ENCODE data around the gene PMEPA1. TPM values are rescaled to one million over a fixed set of nuclear protein-coding genes. Genes with fewer than 3 reads are reported as not detected.

Gene PMEPA1
- 27.3 and 28.8 TPM in 2 replicates for total RNA-seq (2014; rRNA removed; shearing (Covaris generic))

GRCh38 chr20:57709823-57710799 is at the start of gene PMEPA1:
TSS of gene PMEPA1 (minus strand) at chr20:57710015. CDS start at chr20:57709582, 433 bp downstream.
- DNase-seq (ENCODE audit: low read depth), result peak; percentile 99

GRCh38 chr20:57757767-57758166 is 48.0 kb upstream of the PMEPA1 start:
- DNase-seq (ENCODE audit: low read depth), result no peak

GRCh38 chr20:57756921-57757320 is 47.1 kb upstream of the PMEPA1 start:
- no peak for DNase-seq (ENCODE audit: low read depth)

GRCh38 chr20:57756213-57756612 is 46.4 kb upstream of the PMEPA1 start:
- DNase-seq (ENCODE audit: low read depth), result no peak

- DNase-seq (ENCODE audit: low read depth), result no peak
Measured at GRCh38 chr20:57755609-57756008, 45.8 kb upstream of the PMEPA1 start.

GRCh38 chr20:57754190-57754589 is 44.4 kb upstream of the PMEPA1 start:
- no peak for DNase-seq (ENCODE audit: low read depth)

GRCh38 chr20:57753332-57754164 is 43.7 kb upstream of the PMEPA1 start:
- DNase-seq (ENCODE audit: low read depth), result no peak

GRCh38 chr20:57751411-57751810 is 41.6 kb upstream of the PMEPA1 start:
- DNase-seq (ENCODE audit: low read depth), result no peak

GRCh38 chr20:57749869-57750268 is 40.1 kb upstream of the PMEPA1 start:
- DNase-seq (ENCODE audit: low read depth), result no peak

- DNase-seq (ENCODE audit: low read depth), result no peak
Measured at GRCh38 chr20:57749131-57749690, 39.4 kb upstream of the PMEPA1 start.

GRCh38 chr20:57748601-57749130 is 38.9 kb upstream of the PMEPA1 start:
- DNase-seq (ENCODE audit: low read depth), result peak; percentile 100

- no peak for DNase-seq (ENCODE audit: low read depth)
Measured at GRCh38 chr20:57747861-57748481, 38.2 kb upstream of the PMEPA1 start.

GRCh38 chr20:57746832-57747404 is 37.1 kb upstream of the PMEPA1 start:
- peak; percentile 87 for DNase-seq (ENCODE audit: low read depth)

GRCh38 chr20:57746201-57746600 is 36.4 kb upstream of the PMEPA1 start:
- DNase-seq (ENCODE audit: low read depth), result no peak

GRCh38 chr20:57744206-57744605 is 34.4 kb upstream of the PMEPA1 start:
- DNase-seq (ENCODE audit: low read depth), result no peak

- DNase-seq (ENCODE audit: low read depth), result no peak
Measured at GRCh38 chr20:57743450-57744095, 33.8 kb upstream of the PMEPA1 start.

GRCh38 chr20:57742507-57743181 is 32.8 kb upstream of the PMEPA1 start:
- no peak for DNase-seq (ENCODE audit: low read depth)

- DNase-seq (ENCODE audit: low read depth), result peak; percentile 60
Measured at GRCh38 chr20:57738484-57738883, 28.7 kb upstream of the PMEPA1 start.

- no peak for DNase-seq (ENCODE audit: low read depth)
Measured at GRCh38 chr20:57738053-57738452, 28.2 kb upstream of the PMEPA1 start.

GRCh38 chr20:57737349-57737748 is 27.5 kb upstream of the PMEPA1 start:
- DNase-seq (ENCODE audit: low read depth), result no peak
